ENCODE results near the gene CENPP.

GRCh38 chr9:92545002-92545510 lies 219.3 kb downstream of the CENPP start:
- TF ChIP-seq POLR2A (IDR thresholded peaks at IDR 0.05) (no peak), CTCF (IDR thresholded peaks at IDR 0.05) (no peak), EP300 (IDR thresholded peaks at IDR 0.05) (no peak)

All from suprapubic skin (tissue), 3 donors.